ENCODE results near the gene ATXN1.

Gene ATXN1

DNA sequence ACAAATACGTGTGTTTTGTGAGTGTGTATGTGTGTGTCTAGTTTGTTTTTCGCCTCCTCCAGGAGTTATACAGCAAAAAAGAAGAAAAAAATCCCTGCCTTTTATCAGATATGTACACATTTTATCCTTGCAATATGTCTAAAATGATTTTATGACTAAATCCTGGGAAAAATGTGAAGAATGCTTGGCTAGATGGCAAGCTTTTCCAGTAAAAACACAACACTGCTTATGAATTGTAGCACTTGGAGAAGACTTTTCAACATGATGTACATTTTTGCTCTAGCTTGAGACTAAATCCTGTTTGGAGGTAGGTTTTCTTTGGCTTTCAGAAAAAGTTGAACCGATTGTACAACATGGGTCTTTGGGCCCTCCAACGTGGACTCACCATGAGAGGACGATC lies 362.7 kb downstream of the ATXN1 start:
- no peak for TF ChIP-seq EZH2phosphoT487 (IDR thresholded peaks at IDR 0.05; ENCODE audit: borderline replicate concordance, low read length)
- TF ChIP-seq, protein P1, sequence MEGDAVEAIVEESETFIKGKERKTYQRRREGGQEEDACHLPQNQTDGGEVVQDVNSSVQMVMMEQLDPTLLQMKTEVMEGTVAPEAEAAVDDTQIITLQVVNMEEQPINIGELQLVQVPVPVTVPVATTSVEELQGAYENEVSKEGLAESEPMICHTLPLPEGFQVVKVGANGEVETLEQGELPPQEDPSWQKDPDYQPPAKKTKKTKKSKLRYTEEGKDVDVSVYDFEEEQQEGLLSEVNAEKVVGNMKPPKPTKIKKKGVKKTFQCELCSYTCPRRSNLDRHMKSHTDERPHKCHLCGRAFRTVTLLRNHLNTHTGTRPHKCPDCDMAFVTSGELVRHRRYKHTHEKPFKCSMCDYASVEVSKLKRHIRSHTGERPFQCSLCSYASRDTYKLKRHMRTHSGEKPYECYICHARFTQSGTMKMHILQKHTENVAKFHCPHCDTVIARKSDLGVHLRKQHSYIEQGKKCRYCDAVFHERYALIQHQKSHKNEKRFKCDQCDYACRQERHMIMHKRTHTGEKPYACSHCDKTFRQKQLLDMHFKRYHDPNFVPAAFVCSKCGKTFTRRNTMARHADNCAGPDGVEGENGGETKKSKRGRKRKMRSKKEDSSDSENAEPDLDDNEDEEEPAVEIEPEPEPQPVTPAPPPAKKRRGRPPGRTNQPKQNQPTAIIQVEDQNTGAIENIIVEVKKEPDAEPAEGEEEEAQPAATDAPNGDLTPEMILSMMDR (IDR thresholded peaks at IDR 0.05; ENCODE audit: low read depth, low read length, poor library complexity, severe bottlenecking): no peak
- peaks cover 7% of the 10 kb centered on the region for H3K4me1 ChIP-seq (ENCODE audit: control insufficient read depth, low read length)

DNA sequence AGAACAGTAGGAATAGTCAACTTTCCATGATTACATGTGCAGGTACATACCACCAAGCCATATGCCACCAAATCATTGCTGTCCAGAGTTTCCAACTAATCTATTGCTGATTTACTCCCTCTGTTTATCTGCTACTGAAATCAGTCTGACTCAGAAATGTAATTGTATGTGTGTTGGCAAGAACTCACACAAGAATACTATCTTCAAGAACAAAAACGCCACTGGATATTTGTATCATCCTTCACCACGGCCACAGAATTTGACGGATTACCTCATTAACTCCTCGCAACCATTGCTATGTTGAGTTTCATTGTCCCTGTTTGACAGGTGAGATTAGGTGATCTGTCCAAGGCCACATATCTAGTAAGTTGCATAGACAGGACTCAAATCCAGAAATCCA lies 363.6 kb downstream of the ATXN1 start:
- Histone ChIP-seq H3K36me3 (ENCODE audit: control insufficient read depth, low read length) (no peaks in the 10 kb centered on the region), H3F3A (ENCODE audit: control insufficient read depth, insufficient read depth) (no peaks in the 10 kb centered on the region), H3K4me2 (ENCODE audit: low read length) (no peak overlapping the region), H3K9me2 (replicated peaks; ENCODE audit: control insufficient read depth, low read length) (no peaks in the 10 kb centered on the region), H4K20me1 (ENCODE audit: control insufficient read depth, insufficient read depth, low read depth, low read length) (no peaks in the 10 kb centered on the region), H3K27ac (ENCODE audit: low read depth, low read length) (no peak overlapping the region), H3K79me2 (ENCODE audit: control insufficient read depth, low read length) (no peaks in the 10 kb centered on the region), H3K4me1 (ENCODE audit: control insufficient read depth, low read length) (peaks cover 3% of the 10 kb centered on the region; the same call in 1 of the 2 replicates), H3K27me3 (ENCODE audit: control insufficient read depth, low read length) (no peaks in the 10 kb centered on the region), H3K9me3 (ENCODE audit: control insufficient read depth, insufficient read depth, low read length) (no peaks in the 10 kb centered on the region), H3K4me3 (ENCODE audit: low read length) (no peak overlapping the region)
- TF ChIP-seq, protein P1 (IDR thresholded peaks at IDR 0.05; ENCODE audit: low read depth, low read length, poor library complexity, severe bottlenecking): no peak
- TF ChIP-seq EZH2phosphoT487 (IDR thresholded peaks at IDR 0.05; ENCODE audit: borderline replicate concordance, low read length): no peak

More for the DNA sequence above, 362.7 kb downstream of the ATXN1 start:
- Histone ChIP-seq H3K4me3 (ENCODE audit: low read length) (no peak overlapping the region), H3K9me2 (replicated peaks; ENCODE audit: control insufficient read depth, low read length) (no peaks in the 10 kb centered on the region), H4K20me1 (ENCODE audit: control insufficient read depth, insufficient read depth, low read depth, low read length) (no peaks in the 10 kb centered on the region), H3F3A (ENCODE audit: control insufficient read depth, insufficient read depth) (no peaks in the 10 kb centered on the region), H3K27ac (ENCODE audit: low read depth, low read length) (no peak overlapping the region), H3K27me3 (ENCODE audit: control insufficient read depth, low read length) (no peaks in the 10 kb centered on the region), H3K9me3 (ENCODE audit: control insufficient read depth, insufficient read depth, low read length) (no peaks in the 10 kb centered on the region), H3K4me2 (ENCODE audit: low read length) (no peak overlapping the region), H3K79me2 (ENCODE audit: control insufficient read depth, low read length) (no peaks in the 10 kb centered on the region), H3K36me3 (ENCODE audit: control insufficient read depth, low read length) (no peaks in the 10 kb centered on the region)

DNA sequence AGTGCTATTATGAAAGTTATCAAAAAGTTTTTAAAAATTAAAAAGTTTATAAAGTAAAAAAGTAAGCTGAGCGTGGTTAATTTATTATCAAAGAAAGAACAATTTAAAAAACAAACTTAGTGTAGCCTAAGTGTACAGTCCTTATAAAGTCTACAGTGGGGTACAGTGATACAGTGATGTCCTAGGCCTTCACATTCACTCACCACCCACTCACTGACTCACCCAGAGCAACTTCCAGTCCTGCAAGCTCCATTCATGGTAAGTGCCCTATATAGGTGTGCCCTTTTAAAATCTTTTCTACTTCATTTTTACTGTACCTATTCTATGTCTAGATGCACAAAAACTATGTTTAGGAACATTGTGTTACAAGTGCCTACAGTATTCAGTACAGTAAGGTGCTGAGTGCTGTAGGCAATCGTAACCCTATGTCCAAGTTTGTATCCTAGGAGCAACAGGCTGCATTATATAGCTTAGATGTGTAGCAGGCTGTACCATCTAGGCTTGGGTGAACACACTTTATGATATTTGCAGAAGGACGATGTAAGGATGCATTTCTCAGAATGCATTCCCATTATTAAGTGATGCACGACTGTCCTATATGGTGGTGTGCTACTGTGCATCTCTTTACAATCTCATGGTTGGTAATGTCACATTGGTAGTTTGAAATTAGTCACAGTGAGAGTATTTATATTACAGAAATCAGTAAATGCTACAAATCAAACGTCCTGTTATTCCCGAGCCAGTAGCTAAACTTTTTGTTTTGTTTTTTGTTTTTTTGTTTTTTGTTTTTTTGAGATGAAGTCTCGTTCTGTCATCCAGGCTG lies 364.6 kb downstream of the ATXN1 start:
- H3K9me3 ChIP-seq (ENCODE audit: control insufficient read depth, insufficient read depth, low read length): no peaks in the 10 kb centered on the region
- H3K27me3 ChIP-seq (ENCODE audit: control insufficient read depth, low read length): no peaks in the 10 kb centered on the region
- H3F3A ChIP-seq (ENCODE audit: control insufficient read depth, insufficient read depth): no peaks in the 10 kb centered on the region
- no peaks in the 10 kb centered on the region for H4K20me1 ChIP-seq (ENCODE audit: control insufficient read depth, insufficient read depth, low read depth, low read length)
- no peak overlapping the region for H3K4me3 ChIP-seq (ENCODE audit: low read length)
- no peak overlapping the region for H3K27ac ChIP-seq (ENCODE audit: low read depth, low read length)
- no peaks in the 10 kb centered on the region for H3K36me3 ChIP-seq (ENCODE audit: control insufficient read depth, low read length)
- no peak for TF ChIP-seq EZH2phosphoT487 (IDR thresholded peaks at IDR 0.05; ENCODE audit: borderline replicate concordance, low read length)
- TF ChIP-seq, protein P1 (IDR thresholded peaks at IDR 0.05; ENCODE audit: low read depth, low read length, poor library complexity, severe bottlenecking): no peak
- no peaks in the 10 kb centered on the region for H3K4me1 ChIP-seq (ENCODE audit: control insufficient read depth, low read length)
- no peaks in the 10 kb centered on the region for H3K79me2 ChIP-seq (ENCODE audit: control insufficient read depth, low read length)
- H3K4me2 ChIP-seq (ENCODE audit: low read length): no peak overlapping the region
- H3K9me2 ChIP-seq (replicated peaks; ENCODE audit: control insufficient read depth, low read length): no peaks in the 10 kb centered on the region
